ENCODE data around the gene LIN52. TPM values are rescaled to one million over a fixed set of nuclear protein-coding genes. Genes with fewer than 3 reads are reported as not detected.

LIN52 gene
- total and polyA plus RNA-seq, 2 of the 8 experiments (the other 6 are each of a cell fraction or from before 2014, with no cell fraction given): 6.8 to 11.6 TPM

- TF ChIP-seq CHD7 (IDR thresholded peaks at IDR 0.05; ENCODE audit: insufficient replicate concordance, low read length) (no peak), CBX8 (IDR thresholded peaks at IDR 0.05; ENCODE audit: borderline replicate concordance, low read depth, low read length) (no peak), ASH2L (IDR thresholded peaks at IDR 0.05; ENCODE audit: low read length) (no peak), KDM5A (IDR thresholded peaks at IDR 0.05; ENCODE audit: low read length) (no peak), SRF (IDR thresholded peaks at IDR 0.05; ENCODE audit: low read depth, low read length) (no peak), CHD1 (IDR thresholded peaks at IDR 0.05; ENCODE audit: low read depth, low read length) (no peak), FOSL1 (IDR thresholded peaks at IDR 0.05; ENCODE audit: insufficient read depth, low read depth, low read length) (no peak), SAP30 (IDR thresholded peaks at IDR 0.05; ENCODE audit: insufficient read depth, insufficient replicate concordance, low read length) (no peak), USF2 (IDR thresholded peaks at IDR 0.05; ENCODE audit: low read length) (no peak)
These were observed 3.8 kb upstream of the LIN52 start (continued) for GRCh38 chr14:74080820-74081460.

Measured in H1 (cell line).